ENCODE measurements around the gene DLG2. TPM values are rescaled to one million over a fixed set of nuclear protein-coding genes. Genes with fewer than 3 reads are reported as not detected.

The DLG2 gene
- total and polyA plus RNA-seq, 9 of the 15 experiments (the other 6 are each of a cell fraction or from before 2014, with no cell fraction given), result 0.52 to 1.6 (median 0.95) TPM

GRCh38 chr11:84866922-84867321 lies 760.2 kb downstream of the DLG2 start:
- WGBS (ENCODE audit: insufficient coverage, low coverage, missing lambda C conversion rate), result 0% methylated on average over 2 of the region's 2 CpGs
- no TSS peak for BruUV-seq (replicated peaks)
- POLR2A ChIA-PET, result no interaction called here

More at GRCh38 chr11:84866922-84867321, 760.2 kb downstream of the DLG2 start:
- in situ Hi-C loops (cut with MboI), result no loop called here
- no peaks in the 10 kb centered on the region for H3K79me2 ChIP-seq (ENCODE audit: control insufficient read depth, insufficient read depth, low read length)
- H3K27me3 ChIP-seq (ENCODE audit: control insufficient read depth in 2 of 2, insufficient read depth in 2 of 2, low read length in 2 of 2), result no peaks in the 10 kb centered on the region
- ATAC-seq (no peak), FAIRE-seq (no peak), DNase-seq (ENCODE audit: extremely low read depth in 1 of 4, low spot score in 3 of 4) (no peak)
- CTCF ChIA-PET (ENCODE audit: low intra/inter-chr PET ratio), result no interaction called here
- no peak overlapping the region for H3K4me3 ChIP-seq
- H3K4me2 ChIP-seq (ENCODE audit: insufficient read depth, low read length), result no peak overlapping the region
- no peaks in the 10 kb centered on the region for H3K36me3 ChIP-seq (ENCODE audit: control insufficient read depth, insufficient read depth, low read length)
- H4K20me1 ChIP-seq (replicated peaks; ENCODE audit: control insufficient read depth, insufficient read depth, low read length), result no peaks in the 10 kb centered on the region
- intact Hi-C loops (cut with micrococcal nuclease), result no loop called here
- no peaks in the 10 kb centered on the region for H3K4me1 ChIP-seq (replicated peaks in 1 of 2; ENCODE audit: control insufficient read depth in 2 of 2, insufficient read depth in 2 of 2, low read length in 2 of 2)
- H3K9ac ChIP-seq (ENCODE audit: insufficient read depth in 1 of 2, low read depth in 2 of 2, low read length in 2 of 2), result no peak overlapping the region
- H3K9me3 ChIP-seq (replicated peaks; ENCODE audit: control insufficient read depth, insufficient read depth, low read depth, low read length), result no peaks in the 10 kb centered on the region
- H3K27ac ChIP-seq (ENCODE audit: extremely low read depth, low read depth, low read length), result no peak overlapping the region
- TF ChIP-seq ZNF551 (CRISPR knock-in tag; IDR thresholded peaks at IDR 0.05) (no peak), HBP1 (CRISPR knock-in tag; IDR thresholded peaks at IDR 0.05) (no peak), TSHZ1 (CRISPR knock-in tag; IDR thresholded peaks at IDR 0.05) (no peak), ZNF639 (CRISPR knock-in tag; conservative IDR thresholded peaks at IDR 0.05 in 1 of 2, IDR thresholded peaks at IDR 0.05 in 1 of 2) (no peak), OTX1 (CRISPR knock-in tag; IDR thresholded peaks at IDR 0.05) (no peak), RNF2 (IDR thresholded peaks at IDR 0.05) (no peak), ZNF41 (CRISPR knock-in tag; conservative IDR thresholded peaks at IDR 0.05) (no peak), ZNF583 (CRISPR knock-in tag; IDR thresholded peaks at IDR 0.05) (no peak), NFE2L1 (tag; IDR thresholded peaks at IDR 0.05; ENCODE audit: borderline replicate concordance, low read depth) (no peak), ZEB2 (IDR thresholded peaks at IDR 0.05) (no peak), ZBTB5 (IDR thresholded peaks at IDR 0.05) (no peak), GTF2F1 (IDR thresholded peaks at IDR 0.05; ENCODE audit: low read depth, low read length) (no peak), MAZ (CRISPR knock-in tag; conservative IDR thresholded peaks at IDR 0.05 in 1 of 2, IDR thresholded peaks at IDR 0.05 in 1 of 2) (no peak), CAMTA2 (CRISPR knock-in tag; conservative IDR thresholded peaks at IDR 0.05) (no peak)
- no peak overlapping the region for H2AFZ ChIP-seq (ENCODE audit: low read depth, low read length)
- H3K9me1 ChIP-seq (ENCODE audit: control insufficient read depth, insufficient read depth, low read length), result no peaks in the 10 kb centered on the region

All from K562 (cell line).